Epithelial cell of proximal tubule (primary cell): Measurements from ENCODE around the gene SHLD1. TPM values are rescaled to one million over a fixed set of nuclear protein-coding genes. Genes with fewer than 3 reads are reported as not detected.
"Not testable (repeated sequence)": the region's sequence is repeated elsewhere in the genome, so short reads cannot be mapped to it uniquely, and the experiment has no call there.

ENCODE experiments used
- DNase-seq: peaks from one replicate; pipeline ENCODE4 v3.0.0-alpha.2; 2011; ENCODE audit warnings: low read depth
- H3K4me3 ChIP-seq: 2 replicates; pipeline ENCODE4 v1.5.1; 2011; ENCODE audit warnings: low read depth, mild to moderate bottlenecking, low read length
- CTCF ChIP-seq: conservative IDR thresholded peaks from 2 replicates; pipeline ENCODE4 v1.5.1; 2012; ENCODE audit warnings: low read depth, mild to moderate bottlenecking, low read length
- total RNA-seq: library from RNA; depleted of rRNA; stranded (reverse); fragments of >200 nt; gene quantifications from 2 replicates; pipeline ENCODE4 v1.2.3, GENCODE V29; 2015

The SHLD1 gene
- total RNA-seq, 1 donor from 2014 or later: 1.3 TPM

GRCh38 chr20:5737966-5738365 is 12.2 kb upstream of the SHLD1 start:
- TF ChIP-seq CTCF: no peak
- DNase-seq: no peak
- H3K4me3 ChIP-seq: no peak overlapping the region

GRCh38 chr20:5740643-5741042 is 9.6 kb upstream of the SHLD1 start:
- not testable (repeated sequence) for DNase-seq, H3K4me3 ChIP-seq

- no peak for DNase-seq
- H3K4me3 ChIP-seq: no peak overlapping the region
- no peak for TF ChIP-seq CTCF
Observed at GRCh38 chr20:5741089-5741488, 9.1 kb upstream of the SHLD1 start.

- no peak for TF ChIP-seq CTCF
- DNase-seq: no peak
- H3K4me3 ChIP-seq: no peak overlapping the region
Observed at GRCh38 chr20:5742041-5742440, 8.2 kb upstream of the SHLD1 start.

GRCh38 chr20:5745416-5746030 is 4.7 kb upstream of the SHLD1 start:
- no peak for DNase-seq
- no peak overlapping the region for H3K4me3 ChIP-seq
- no peak for TF ChIP-seq CTCF

- no peak for DNase-seq
- no peak overlapping the region for H3K4me3 ChIP-seq
- TF ChIP-seq CTCF: no peak
Observed at GRCh38 chr20:5746064-5746463, 4.1 kb upstream of the SHLD1 start.

GRCh38 chr20:5748246-5748645 is 2.0 kb upstream of the SHLD1 start:
- no peak overlapping the region for H3K4me3 ChIP-seq
- no peak for DNase-seq
- no peak for TF ChIP-seq CTCF

- DNase-seq, H3K4me3 ChIP-seq: not testable (repeated sequence)
Observed at GRCh38 chr20:5749512-5749951, 669 bp upstream of the SHLD1 start.
